ENCODE measurements around the gene PGBD2. TPM values are rescaled to one million over a fixed set of nuclear protein-coding genes. Genes with fewer than 3 reads are reported as not detected.

PGBD2 gene
- total and polyA plus RNA-seq, 2 of the 13 experiments (the other 11 are each of a cell fraction or from before 2014, with no cell fraction given), result 6.0 to 7.4 TPM

- TF ChIP-seq ZMAT3 (CRISPR knock-in tag; conservative IDR thresholded peaks at IDR 0.05) (0 out of 2 replicates have a peak, but pooled peaks have one; percentile 27), SP4 (CRISPR knock-in tag; IDR thresholded peaks at IDR 0.05) (no peak; the same call in 1 of the 2 replicates), STAT6 (CRISPR knock-in tag; IDR thresholded peaks at IDR 0.05; ENCODE audit: borderline replicate concordance) (0 out of 2 replicates have a peak, but pooled peaks have one; percentile 56), FOXP4 (CRISPR knock-in tag; IDR thresholded peaks at IDR 0.05) (no peak), ZBTB20 (CRISPR knock-in tag; IDR thresholded peaks at IDR 0.05; ENCODE audit: borderline replicate concordance, low read depth) (peak; percentile 69; the same call in 1 of the 2 replicates), ZNF335 (CRISPR knock-in tag; IDR thresholded peaks at IDR 0.05) (no peak), PBX3 (CRISPR knock-in tag; IDR thresholded peaks at IDR 0.05; ENCODE audit: borderline replicate concordance) (no peak), LCORL (IDR thresholded peaks at IDR 0.05) (no peak), LCORL (CRISPR knock-in tag; IDR thresholded peaks at IDR 0.05) (peak; percentile 83), ZNF629 (CRISPR knock-in tag; conservative IDR thresholded peaks at IDR 0.05) (no peak; the same call in 1 of the 2 replicates), MXD1 (CRISPR knock-in tag; IDR thresholded peaks at IDR 0.05) (peak; percentile 42; the same call in 1 of the 2 replicates), SETDB1 (CRISPR knock-in tag; IDR thresholded peaks at IDR 0.05; ENCODE audit: borderline replicate concordance) (no peak), RBM39 (IDR thresholded peaks at IDR 0.05; ENCODE audit: low read depth, low read length, poor library complexity, severe bottlenecking) (no peak), HNF4G (IDR thresholded peaks at IDR 0.05; ENCODE audit: borderline replicate concordance, low read depth, low read length) (peak; percentile 57), HNF4G (CRISPR knock-in tag; IDR thresholded peaks at IDR 0.05; ENCODE audit: borderline replicate concordance, low read depth) (no peak; the same call in 1 of the 2 replicates), BRF2 (CRISPR knock-in tag; IDR thresholded peaks at IDR 0.05) (no peak; the same call in 1 of the 2 replicates), ZNF674 (CRISPR knock-in tag; IDR thresholded peaks at IDR 0.05; ENCODE audit: low read depth) (no peak), ZNF337 (CRISPR knock-in tag; IDR thresholded peaks at IDR 0.05; ENCODE audit: borderline replicate concordance, low read depth) (0 out of 2 replicates have a peak, but pooled peaks have one; percentile 36), MED13 (CRISPR knock-in tag; IDR thresholded peaks at IDR 0.05) (no peak), ZNF543 (CRISPR knock-in tag; IDR thresholded peaks at IDR 0.05) (no peak), FOXK1 (CRISPR knock-in tag; IDR thresholded peaks at IDR 0.05; ENCODE audit: borderline replicate concordance, low read depth) (no peak)
Observed at GRCh38 chr1:248862998-248863881, 42.8 kb upstream of the PGBD2 start (continued).

All from HepG2 (cell line).